Fibroblast of villous mesenchyme (primary cell): ENCODE data around the gene TMCO1. TPM values are rescaled to one million over a fixed set of nuclear protein-coding genes. Genes with fewer than 3 reads are reported as not detected.
"Not testable (repeated sequence)": the region's sequence is repeated elsewhere in the genome, so short reads cannot be mapped to it uniquely, and the experiment has no call there.

Experiments
- DNase-seq: peaks from one replicate; pipeline ENCODE4 v3.0.0-alpha.2; 2010; ENCODE audit warnings: low read depth
- H3K4me3 ChIP-seq: 2 replicates; pipeline ENCODE4 v1.5.1; 2011; ENCODE audit warnings: low read depth, mild to moderate bottlenecking, low read length
- total RNA-seq: library from RNA; depleted of rRNA; stranded (reverse); fragments of >200 nt; gene quantifications from 2 replicates; pipeline ENCODE4 v1.2.3, GENCODE V29; 2012
- TF ChIP-seq, protein P1 (sequence below): IDR thresholded peaks from 2 replicates; pipeline ENCODE4 v1.5.1; 2012; ENCODE audit warnings: low read depth, mild to moderate bottlenecking, low read length; ENCODE audit not compliant: insufficient read depth

Gene TMCO1
- total RNA-seq = 78.3 and 121 TPM in 2 replicates

DNA sequence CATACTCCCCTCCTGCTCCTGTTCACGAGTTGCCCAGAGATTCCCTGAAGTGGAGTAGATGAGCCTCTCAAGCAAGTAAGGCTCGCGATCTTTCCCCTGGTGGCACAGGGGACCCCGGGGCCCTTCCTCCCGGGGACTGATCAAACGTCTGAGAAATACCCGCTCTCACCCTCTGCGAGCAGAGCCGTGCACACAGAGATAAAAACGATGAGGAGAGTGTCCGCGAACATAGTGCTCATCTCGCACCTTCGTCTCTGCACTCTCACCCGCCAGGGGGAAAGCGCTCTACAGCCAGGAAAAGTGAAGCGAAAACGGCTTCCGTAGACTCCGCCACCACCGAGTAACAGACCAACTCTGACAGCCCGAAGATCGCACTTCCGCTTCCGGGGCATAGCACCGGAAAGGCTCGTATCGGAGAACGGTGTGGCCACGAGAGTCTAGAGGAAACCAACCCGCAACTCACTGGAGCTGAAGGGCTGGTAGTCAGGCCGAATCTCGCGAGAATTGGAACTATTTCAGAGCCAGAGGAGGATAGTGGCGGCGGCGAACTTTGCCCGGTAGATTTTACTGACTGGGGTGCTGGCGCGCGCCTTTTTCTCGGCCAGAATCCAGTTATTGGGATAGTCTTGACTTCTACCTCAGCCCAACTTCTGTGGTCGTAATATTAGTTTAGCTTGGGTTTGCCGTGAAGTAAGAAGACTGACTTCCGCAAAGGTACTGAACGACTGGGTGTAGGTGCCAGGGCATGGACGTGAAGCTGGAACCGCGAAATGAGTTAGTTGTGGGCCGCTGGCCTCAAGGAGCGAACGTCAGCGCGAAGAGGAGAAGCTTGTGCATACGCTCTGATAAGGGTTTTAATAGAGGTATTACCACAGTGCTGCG lies at the start of gene TMCO1:
Gene TMCO1 (minus strand): TSS at position 356 of the 882 bp plus-strand sequence. CDS start 117 bp downstream, at position 239.
- H3K4me3 ChIP-seq = peak within 1 kb of the TSS; percentile 89
- TF ChIP-seq, protein P1, sequence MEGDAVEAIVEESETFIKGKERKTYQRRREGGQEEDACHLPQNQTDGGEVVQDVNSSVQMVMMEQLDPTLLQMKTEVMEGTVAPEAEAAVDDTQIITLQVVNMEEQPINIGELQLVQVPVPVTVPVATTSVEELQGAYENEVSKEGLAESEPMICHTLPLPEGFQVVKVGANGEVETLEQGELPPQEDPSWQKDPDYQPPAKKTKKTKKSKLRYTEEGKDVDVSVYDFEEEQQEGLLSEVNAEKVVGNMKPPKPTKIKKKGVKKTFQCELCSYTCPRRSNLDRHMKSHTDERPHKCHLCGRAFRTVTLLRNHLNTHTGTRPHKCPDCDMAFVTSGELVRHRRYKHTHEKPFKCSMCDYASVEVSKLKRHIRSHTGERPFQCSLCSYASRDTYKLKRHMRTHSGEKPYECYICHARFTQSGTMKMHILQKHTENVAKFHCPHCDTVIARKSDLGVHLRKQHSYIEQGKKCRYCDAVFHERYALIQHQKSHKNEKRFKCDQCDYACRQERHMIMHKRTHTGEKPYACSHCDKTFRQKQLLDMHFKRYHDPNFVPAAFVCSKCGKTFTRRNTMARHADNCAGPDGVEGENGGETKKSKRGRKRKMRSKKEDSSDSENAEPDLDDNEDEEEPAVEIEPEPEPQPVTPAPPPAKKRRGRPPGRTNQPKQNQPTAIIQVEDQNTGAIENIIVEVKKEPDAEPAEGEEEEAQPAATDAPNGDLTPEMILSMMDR = peak; percentile 40
- peak; percentile 99 for DNase-seq

DNA sequence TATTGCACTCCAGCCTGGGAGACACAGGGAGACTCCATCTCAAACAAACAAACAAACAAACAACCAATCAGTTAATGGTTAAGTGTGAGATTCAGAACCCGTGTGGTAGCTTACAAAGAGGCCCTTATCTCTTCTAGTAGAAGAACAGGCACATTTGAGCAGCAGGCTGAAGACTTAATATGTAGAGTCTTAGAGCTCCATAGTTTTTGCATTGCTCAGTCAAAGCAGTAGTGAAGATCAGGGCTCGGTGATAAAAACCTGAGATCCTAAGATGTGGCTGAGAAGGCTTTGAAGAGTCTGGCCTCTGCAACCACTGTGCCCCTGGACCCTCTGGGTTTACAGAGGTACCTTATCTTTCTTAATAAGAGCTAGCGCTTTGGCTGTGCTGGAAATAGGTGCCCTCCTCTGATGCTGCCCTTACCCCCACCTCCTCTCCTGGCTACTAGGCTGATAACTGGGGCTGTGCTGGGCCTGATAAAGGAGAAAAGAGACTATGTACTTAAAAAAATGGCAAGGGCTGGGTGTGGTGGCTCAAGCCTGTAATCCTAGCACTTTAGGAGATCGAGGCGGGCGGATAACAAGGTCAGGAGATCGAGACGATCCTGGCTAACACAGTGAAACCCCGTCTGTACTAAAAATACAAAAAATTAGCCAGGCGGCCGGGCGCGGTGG lies 48.3 kb upstream of the TMCO1 start:
- no peak overlapping the region for H3K4me3 ChIP-seq
- TF ChIP-seq, protein P1 = no peak
- no peak for DNase-seq

DNA sequence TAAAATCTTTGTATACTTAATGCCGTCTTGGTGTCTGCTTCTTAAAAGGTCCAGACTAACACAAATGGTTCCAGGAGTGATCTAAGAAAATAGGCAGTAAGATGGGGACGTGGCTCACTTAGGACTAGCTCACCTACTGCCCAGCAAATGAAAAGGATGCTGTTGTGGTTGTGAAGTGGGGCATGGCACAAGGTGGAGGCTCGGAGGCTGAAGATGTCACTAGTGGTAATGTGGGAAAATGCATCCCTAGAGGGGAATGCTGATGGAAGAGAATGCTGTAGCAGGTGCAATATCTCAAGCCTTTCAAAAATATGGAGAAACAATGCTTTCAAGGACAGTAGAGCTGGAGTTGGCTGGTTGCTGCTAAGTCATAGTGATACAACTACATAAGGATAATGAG lies 47.5 kb upstream of the TMCO1 start:
- TF ChIP-seq, protein P1 = no peak
- DNase-seq = no peak
- H3K4me3 ChIP-seq = no peak overlapping the region

DNA sequence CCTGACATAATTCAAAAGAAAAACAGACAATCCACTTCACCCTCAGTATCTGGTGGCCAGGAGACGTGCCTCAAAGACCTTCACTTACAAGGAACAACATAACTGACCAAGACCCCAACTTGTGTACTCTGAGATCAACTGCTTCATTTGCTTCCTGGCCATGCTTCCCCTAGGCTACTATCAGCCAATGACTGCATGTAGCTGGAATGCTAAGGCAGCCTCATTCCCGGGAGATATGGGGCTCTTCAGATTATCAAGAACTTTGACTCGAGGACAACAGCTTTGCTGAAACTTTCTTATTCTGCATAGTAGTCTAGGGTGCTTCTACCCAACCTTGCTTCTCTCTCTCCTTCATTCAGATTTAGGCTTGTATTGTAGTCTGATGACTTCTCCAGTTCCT lies 47.1 kb upstream of the TMCO1 start:
- H3K4me3 ChIP-seq = no peak overlapping the region
- DNase-seq = peak; percentile 40
- TF ChIP-seq, protein P1 = no peak

GRCh38 chr1:165807613-165808012 lies 38.9 kb upstream of the TMCO1 start:
- no peak overlapping the region for H3K4me3 ChIP-seq
- DNase-seq = no peak
- TF ChIP-seq, protein P1 = no peak

DNA sequence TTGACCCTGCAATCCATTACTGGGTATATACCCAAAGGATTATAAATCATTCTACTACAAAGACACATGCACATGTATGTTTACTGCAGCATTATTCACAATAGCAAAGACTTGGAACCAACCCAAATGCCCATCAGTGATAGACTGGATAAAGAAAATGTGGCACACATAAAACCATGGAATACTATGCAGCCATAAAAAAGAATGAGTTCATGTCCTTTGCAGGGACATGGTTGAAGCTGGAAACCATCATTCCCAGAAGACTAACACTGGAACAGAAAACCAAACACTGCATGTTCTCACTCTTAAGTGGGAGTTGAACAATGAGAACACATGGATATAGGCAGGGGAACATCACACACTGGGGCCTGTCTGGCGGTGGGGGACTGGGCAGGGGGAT lies 35.8 kb upstream of the TMCO1 start:
- DNase-seq, H3K4me3 ChIP-seq: not testable (repeated sequence)

DNA sequence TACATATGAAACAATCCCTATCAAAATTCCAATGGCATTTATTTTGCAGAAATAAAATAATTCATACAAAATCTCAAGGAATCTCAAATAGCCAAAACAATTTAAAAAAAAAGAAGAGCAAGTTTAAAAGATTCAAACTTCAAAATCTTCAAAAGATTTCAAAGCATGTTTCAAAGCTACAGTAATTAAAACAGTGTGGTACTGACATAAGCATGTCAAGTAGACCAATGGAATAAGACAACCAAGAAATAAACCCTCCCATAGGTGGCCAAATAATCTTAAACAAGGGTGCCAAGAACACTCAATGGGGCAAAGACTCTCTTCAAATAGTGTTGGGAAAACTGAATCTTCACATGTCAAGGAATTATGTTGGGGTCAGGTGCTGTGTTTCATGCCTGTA lies 30.7 kb upstream of the TMCO1 start:
- DNase-seq = no peak
- no peak overlapping the region for H3K4me3 ChIP-seq
- TF ChIP-seq, protein P1 = no peak
